ENCODE data around the gene KCNE4.

DNA sequence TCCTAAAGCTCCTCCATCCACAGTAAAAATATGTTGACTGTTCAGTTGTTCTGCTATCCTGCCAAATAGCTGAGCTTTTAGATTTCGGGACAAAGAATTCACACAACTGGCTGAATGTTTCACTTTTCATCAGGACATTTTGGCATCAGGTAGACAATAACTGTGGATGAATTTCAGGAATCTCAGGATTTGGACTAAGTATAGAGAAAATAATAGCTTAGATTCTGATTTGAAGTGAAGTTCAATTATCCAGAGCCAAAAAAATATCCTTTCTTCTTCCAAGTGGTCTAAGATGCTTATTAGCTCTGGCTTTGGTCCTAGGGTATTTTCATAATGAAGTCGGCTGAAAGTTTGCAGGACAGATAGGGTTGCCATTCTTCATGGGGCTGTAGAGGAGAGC is 16.1 kb downstream of the KCNE4 start:
- TF ChIP-seq, protein P1, sequence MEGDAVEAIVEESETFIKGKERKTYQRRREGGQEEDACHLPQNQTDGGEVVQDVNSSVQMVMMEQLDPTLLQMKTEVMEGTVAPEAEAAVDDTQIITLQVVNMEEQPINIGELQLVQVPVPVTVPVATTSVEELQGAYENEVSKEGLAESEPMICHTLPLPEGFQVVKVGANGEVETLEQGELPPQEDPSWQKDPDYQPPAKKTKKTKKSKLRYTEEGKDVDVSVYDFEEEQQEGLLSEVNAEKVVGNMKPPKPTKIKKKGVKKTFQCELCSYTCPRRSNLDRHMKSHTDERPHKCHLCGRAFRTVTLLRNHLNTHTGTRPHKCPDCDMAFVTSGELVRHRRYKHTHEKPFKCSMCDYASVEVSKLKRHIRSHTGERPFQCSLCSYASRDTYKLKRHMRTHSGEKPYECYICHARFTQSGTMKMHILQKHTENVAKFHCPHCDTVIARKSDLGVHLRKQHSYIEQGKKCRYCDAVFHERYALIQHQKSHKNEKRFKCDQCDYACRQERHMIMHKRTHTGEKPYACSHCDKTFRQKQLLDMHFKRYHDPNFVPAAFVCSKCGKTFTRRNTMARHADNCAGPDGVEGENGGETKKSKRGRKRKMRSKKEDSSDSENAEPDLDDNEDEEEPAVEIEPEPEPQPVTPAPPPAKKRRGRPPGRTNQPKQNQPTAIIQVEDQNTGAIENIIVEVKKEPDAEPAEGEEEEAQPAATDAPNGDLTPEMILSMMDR (conservative IDR thresholded peaks at IDR 0.05; ENCODE audit: low read depth, low read length) = no peak
- no peak for TF ChIP-seq EZH2phosphoT487 (IDR thresholded peaks at IDR 0.05; ENCODE audit: borderline replicate concordance, low read length)

Data from PC-3 (cell line).